ENCODE measurements around the gene FRMD4A.

Gene FRMD4A

GRCh38 chr10:14294347-14295059 lies 36.2 kb downstream of the FRMD4A start:
- Mint-ChIP-seq H3K9me3 (peaks cover 9% of the 10 kb centered on the region), H3K4me1 (ENCODE audit: low read depth) (no peaks in the 10 kb centered on the region), H3K27ac (no peak overlapping the region), H3K36me3 (ENCODE audit: low read depth) (no peaks in the 10 kb centered on the region), H3K4me3 (no peak overlapping the region), H3K27me3 (peaks cover 4% of the 10 kb centered on the region)
- intact Hi-C loops (cut with micrococcal nuclease): no loop called here

GRCh38 chr10:14293526-14293925 lies 37.2 kb downstream of the FRMD4A start:
- Mint-ChIP-seq H3K27me3 (peaks cover 3% of the 10 kb centered on the region), H3K9me3 (peaks cover 9% of the 10 kb centered on the region), H3K4me3 (no peak overlapping the region), H3K36me3 (ENCODE audit: low read depth) (no peaks in the 10 kb centered on the region), H3K27ac (no peak overlapping the region), H3K4me1 (ENCODE audit: low read depth) (no peaks in the 10 kb centered on the region)
- intact Hi-C loops (cut with micrococcal nuclease): no loop called here

- Mint-ChIP-seq H3K4me3 (no peak overlapping the region), H3K9me3 (peaks cover 9% of the 10 kb centered on the region), H3K27me3 (peaks cover 4% of the 10 kb centered on the region), H3K36me3 (ENCODE audit: low read depth) (no peaks in the 10 kb centered on the region), H3K27ac (no peak overlapping the region), H3K4me1 (ENCODE audit: low read depth) (no peaks in the 10 kb centered on the region)
- intact Hi-C loops (cut with micrococcal nuclease): no loop called here
These were observed 39.4 kb downstream of the FRMD4A start for GRCh38 chr10:14291296-14291695.

- Mint-ChIP-seq H3K27me3 (peaks cover 5% of the 10 kb centered on the region), H3K4me3 (no peak overlapping the region), H3K9me3 (no peaks in the 10 kb centered on the region), H3K27ac (no peak overlapping the region), H3K4me1 (ENCODE audit: low read depth) (no peaks in the 10 kb centered on the region), H3K36me3 (ENCODE audit: low read depth) (no peaks in the 10 kb centered on the region)
- intact Hi-C loops (cut with micrococcal nuclease): no loop called here
These were observed 44.7 kb downstream of the FRMD4A start for GRCh38 chr10:14285941-14286560.

GRCh38 chr10:14282276-14282675 lies 48.4 kb downstream of the FRMD4A start:
- H3K4me1 Mint-ChIP-seq (ENCODE audit: low read depth): no peaks in the 10 kb centered on the region
- no peaks in the 10 kb centered on the region for H3K9me3 Mint-ChIP-seq
- H3K4me3 Mint-ChIP-seq: no peak overlapping the region
- no peak overlapping the region for H3K27ac Mint-ChIP-seq
- no peaks in the 10 kb centered on the region for H3K36me3 Mint-ChIP-seq (ENCODE audit: low read depth)
- intact Hi-C loops (cut with micrococcal nuclease): no loop called here
- peaks cover 5% of the 10 kb centered on the region for H3K27me3 Mint-ChIP-seq

GRCh38 chr10:14278533-14278932 lies 52.2 kb downstream of the FRMD4A start:
- peaks cover 3% of the 10 kb centered on the region for H3K27me3 Mint-ChIP-seq
- no peaks in the 10 kb centered on the region for H3K36me3 Mint-ChIP-seq (ENCODE audit: low read depth)
- H3K27ac Mint-ChIP-seq: no peak overlapping the region
- no peaks in the 10 kb centered on the region for H3K9me3 Mint-ChIP-seq
- intact Hi-C loops (cut with micrococcal nuclease): no loop called here
- no peak overlapping the region for H3K4me3 Mint-ChIP-seq
- H3K4me1 Mint-ChIP-seq (ENCODE audit: low read depth): no peaks in the 10 kb centered on the region

GRCh38 chr10:14276210-14276609 lies 54.5 kb downstream of the FRMD4A start:
- Mint-ChIP-seq H3K9me3 (no peaks in the 10 kb centered on the region), H3K36me3 (ENCODE audit: low read depth) (no peaks in the 10 kb centered on the region)

GRCh38 chr10:14271621-14272020 lies 59.1 kb downstream of the FRMD4A start:
- no peaks in the 10 kb centered on the region for H3K36me3 Mint-ChIP-seq (ENCODE audit: low read depth)
- no peaks in the 10 kb centered on the region for H3K9me3 Mint-ChIP-seq
- H3K27ac Mint-ChIP-seq: no peak overlapping the region

More at GRCh38 chr10:14276210-14276609, 54.5 kb downstream of the FRMD4A start:
- Mint-ChIP-seq H3K27me3 (peaks cover 1% of the 10 kb centered on the region), H3K27ac (no peak overlapping the region), H3K4me1 (ENCODE audit: low read depth) (no peaks in the 10 kb centered on the region), H3K4me3 (no peak overlapping the region)
- intact Hi-C loops (cut with micrococcal nuclease): no loop called here

GRCh38 chr10:14270370-14270769 lies 60.4 kb downstream of the FRMD4A start:
- Mint-ChIP-seq H3K27me3 (no peaks in the 10 kb centered on the region), H3K4me1 (ENCODE audit: low read depth) (no peaks in the 10 kb centered on the region), H3K4me3 (no peak overlapping the region), H3K36me3 (ENCODE audit: low read depth) (no peaks in the 10 kb centered on the region), H3K9me3 (no peaks in the 10 kb centered on the region), H3K27ac (no peak overlapping the region)
- intact Hi-C loops (cut with micrococcal nuclease): no loop called here

More at GRCh38 chr10:14271621-14272020, 59.1 kb downstream of the FRMD4A start:
- H3K4me3 Mint-ChIP-seq: no peak overlapping the region
- no peaks in the 10 kb centered on the region for H3K27me3 Mint-ChIP-seq
- no peaks in the 10 kb centered on the region for H3K4me1 Mint-ChIP-seq (ENCODE audit: low read depth)
- intact Hi-C loops (cut with micrococcal nuclease): no loop called here

- no peak overlapping the region for H3K27ac Mint-ChIP-seq
- intact Hi-C loops (cut with micrococcal nuclease): no loop called here
- H3K36me3 Mint-ChIP-seq (ENCODE audit: low read depth): no peaks in the 10 kb centered on the region
- H3K9me3 Mint-ChIP-seq: no peaks in the 10 kb centered on the region
- H3K4me3 Mint-ChIP-seq: no peak overlapping the region
- no peaks in the 10 kb centered on the region for H3K4me1 Mint-ChIP-seq (ENCODE audit: low read depth)
- H3K27me3 Mint-ChIP-seq: peaks cover 12% of the 10 kb centered on the region
These were observed 65.0 kb downstream of the FRMD4A start for GRCh38 chr10:14265709-14266108.

- H3K27ac Mint-ChIP-seq: no peak overlapping the region
- peaks cover 12% of the 10 kb centered on the region for H3K27me3 Mint-ChIP-seq
- intact Hi-C loops (cut with micrococcal nuclease): no loop called here
- H3K4me3 Mint-ChIP-seq: no peak overlapping the region
- no peaks in the 10 kb centered on the region for H3K4me1 Mint-ChIP-seq (ENCODE audit: low read depth)
- H3K36me3 Mint-ChIP-seq (ENCODE audit: low read depth): no peaks in the 10 kb centered on the region
- H3K9me3 Mint-ChIP-seq: no peaks in the 10 kb centered on the region
These were observed 67.8 kb downstream of the FRMD4A start for GRCh38 chr10:14262836-14263425.

GRCh38 chr10:14261336-14261735 lies 69.4 kb downstream of the FRMD4A start:
- H3K27me3 Mint-ChIP-seq: peaks cover 16% of the 10 kb centered on the region
- no peak overlapping the region for H3K4me3 Mint-ChIP-seq
- no peaks in the 10 kb centered on the region for H3K9me3 Mint-ChIP-seq
- H3K27ac Mint-ChIP-seq: no peak overlapping the region
- intact Hi-C loops (cut with micrococcal nuclease): no loop called here
- no peaks in the 10 kb centered on the region for H3K4me1 Mint-ChIP-seq (ENCODE audit: low read depth)
- H3K36me3 Mint-ChIP-seq (ENCODE audit: low read depth): no peaks in the 10 kb centered on the region

GRCh38 chr10:14259696-14260566 lies 70.8 kb downstream of the FRMD4A start:
- Mint-ChIP-seq H3K27me3 (peaks cover 16% of the 10 kb centered on the region), H3K9me3 (no peaks in the 10 kb centered on the region), H3K4me1 (ENCODE audit: low read depth) (no peaks in the 10 kb centered on the region), H3K27ac (no peak overlapping the region), H3K4me3 (no peak overlapping the region), H3K36me3 (ENCODE audit: low read depth) (no peaks in the 10 kb centered on the region)
- intact Hi-C loops (cut with micrococcal nuclease): no loop called here

- Mint-ChIP-seq H3K9me3 (no peaks in the 10 kb centered on the region), H3K4me1 (ENCODE audit: low read depth) (no peaks in the 10 kb centered on the region), H3K4me3 (no peak overlapping the region), H3K36me3 (ENCODE audit: low read depth) (no peaks in the 10 kb centered on the region), H3K27me3 (peaks cover 5% of the 10 kb centered on the region), H3K27ac (no peak overlapping the region)
- intact Hi-C loops (cut with micrococcal nuclease): no loop called here
These were observed 76.4 kb downstream of the FRMD4A start for GRCh38 chr10:14254368-14254767.
